8988T (cell line): ENCODE results near the gene KRT25.

ENCODE experiments used
- DNase-seq: peaks from one replicate; pipeline ENCODE4 v3.0.0; 2011

The KRT25 gene, protein sequence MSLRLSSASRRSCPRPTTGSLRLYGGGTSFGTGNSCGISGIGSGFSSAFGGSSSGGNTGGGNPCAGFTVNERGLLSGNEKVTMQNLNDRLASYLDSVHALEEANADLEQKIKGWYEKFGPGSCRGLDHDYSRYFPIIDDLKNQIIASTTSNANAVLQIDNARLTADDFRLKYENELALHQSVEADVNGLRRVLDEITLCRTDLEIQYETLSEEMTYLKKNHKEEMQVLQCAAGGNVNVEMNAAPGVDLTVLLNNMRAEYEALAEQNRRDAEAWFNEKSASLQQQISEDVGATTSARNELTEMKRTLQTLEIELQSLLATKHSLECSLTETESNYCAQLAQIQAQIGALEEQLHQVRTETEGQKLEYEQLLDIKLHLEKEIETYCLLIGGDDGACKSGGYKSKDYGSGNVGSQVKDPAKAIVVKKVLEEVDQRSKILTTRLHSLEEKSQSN

DNA sequence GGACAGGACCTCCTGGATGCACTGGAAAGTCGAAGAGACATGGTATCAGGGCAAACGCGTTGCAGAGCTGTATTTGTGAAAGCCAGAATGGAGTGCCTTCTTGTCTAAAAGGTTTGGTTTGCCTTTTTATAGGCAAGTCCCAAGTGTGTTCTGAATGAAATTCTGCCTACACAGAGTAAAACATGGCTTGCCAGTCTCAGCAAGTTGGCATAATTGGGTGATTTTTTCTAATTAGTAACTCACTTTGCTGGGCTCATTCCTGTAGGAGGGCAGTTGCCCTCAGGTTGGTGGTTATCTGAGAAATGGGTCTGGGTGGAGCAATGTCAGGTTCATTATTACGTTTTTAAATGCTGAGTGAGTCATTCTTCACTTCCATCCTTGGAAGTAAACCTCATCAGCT is at the start of gene KRT25:
Gene KRT25 (minus strand): TSS at position 101 of the 400 bp plus-strand sequence. CDS start 60 bp downstream, at position 41.
- DNase-seq: no peak

DNA sequence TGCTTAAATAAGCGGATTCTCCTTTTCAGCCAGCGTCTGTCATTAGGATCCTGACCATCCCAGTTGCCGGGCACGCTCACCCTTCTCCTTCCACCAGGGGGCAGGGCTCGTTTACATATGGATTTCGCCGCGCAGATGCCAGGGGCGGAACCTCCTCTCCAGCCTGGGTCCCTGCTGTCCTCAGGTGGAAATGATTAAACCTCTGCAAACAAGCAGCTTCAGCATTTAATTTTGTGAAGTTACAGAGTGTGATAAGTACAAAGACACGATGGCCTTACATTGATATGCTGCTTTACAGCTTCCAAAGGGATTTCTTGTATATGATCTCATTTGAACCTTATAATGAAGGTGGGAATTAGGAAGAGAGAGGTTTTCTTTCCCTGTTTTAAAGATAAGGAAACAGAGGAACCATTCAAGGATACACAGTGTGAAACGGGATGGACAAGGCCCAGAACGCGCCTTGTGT is 48.5 kb upstream of the KRT25 start:
- peak; percentile 75 for DNase-seq

DNA sequence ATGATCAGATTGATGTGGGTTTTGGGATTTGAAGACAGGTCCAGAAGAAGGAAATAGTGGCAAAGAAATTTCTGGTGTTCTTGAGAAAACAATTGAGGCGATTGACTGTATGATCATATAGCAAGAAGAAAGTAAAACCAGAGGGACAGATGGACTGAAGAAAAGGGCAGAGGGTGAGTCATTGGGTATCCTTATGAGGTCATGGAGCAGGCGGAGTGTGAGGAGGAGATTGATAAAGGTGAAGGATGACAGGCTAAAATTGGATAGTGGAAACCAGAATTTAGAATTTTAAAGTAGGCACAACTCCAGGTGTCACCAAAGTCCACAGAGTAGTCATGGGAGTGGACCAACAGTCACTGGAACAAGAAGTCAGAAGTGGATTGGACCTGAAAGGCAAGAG is 46.0 kb upstream of the KRT25 start:
- DNase-seq: no peak

DNA sequence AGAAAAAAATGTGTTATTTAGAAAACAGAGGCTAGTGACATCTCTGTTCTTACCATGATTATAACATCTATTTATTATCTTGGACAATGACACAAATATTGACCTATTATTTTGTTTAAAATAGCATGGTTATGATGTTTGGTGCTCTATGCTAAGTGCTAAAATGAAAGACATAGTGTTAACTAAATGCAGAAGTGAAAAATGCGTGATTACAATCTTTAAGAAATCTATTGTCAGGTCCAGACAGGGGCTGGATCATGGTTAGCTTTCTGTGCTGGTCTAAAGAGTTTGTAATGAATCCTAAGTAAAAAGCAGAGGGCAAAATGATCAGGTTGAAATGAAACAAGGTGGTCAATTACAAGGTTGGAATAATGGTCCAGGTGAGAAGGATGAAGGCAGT is 45.2 kb upstream of the KRT25 start:
- DNase-seq: no peak

DNA sequence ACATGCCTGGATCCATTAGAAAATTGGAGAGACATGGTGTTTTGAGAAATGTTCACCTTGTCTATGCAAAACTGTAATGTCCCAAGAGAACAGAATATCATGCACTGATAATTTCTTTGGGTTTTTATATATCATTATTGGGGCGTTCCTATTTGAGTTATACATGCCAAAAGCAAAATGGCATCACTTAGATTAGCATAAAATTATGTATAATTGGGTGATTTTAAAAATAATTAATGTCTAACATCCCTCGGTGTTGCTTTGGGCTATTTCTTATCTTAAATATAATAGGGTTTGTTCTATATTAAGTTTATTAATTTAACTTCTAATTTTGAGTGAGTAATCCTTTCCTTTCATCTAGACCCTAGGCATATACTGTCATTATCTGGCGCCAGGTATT is 44.7 kb upstream of the KRT25 start, which contains the start of gene KRT28:
Gene KRT28 (minus strand): TSS at position 101 of the 400 bp plus-strand sequence. CDS start 66 bp downstream, at position 35.
- DNase-seq: no peak

DNA sequence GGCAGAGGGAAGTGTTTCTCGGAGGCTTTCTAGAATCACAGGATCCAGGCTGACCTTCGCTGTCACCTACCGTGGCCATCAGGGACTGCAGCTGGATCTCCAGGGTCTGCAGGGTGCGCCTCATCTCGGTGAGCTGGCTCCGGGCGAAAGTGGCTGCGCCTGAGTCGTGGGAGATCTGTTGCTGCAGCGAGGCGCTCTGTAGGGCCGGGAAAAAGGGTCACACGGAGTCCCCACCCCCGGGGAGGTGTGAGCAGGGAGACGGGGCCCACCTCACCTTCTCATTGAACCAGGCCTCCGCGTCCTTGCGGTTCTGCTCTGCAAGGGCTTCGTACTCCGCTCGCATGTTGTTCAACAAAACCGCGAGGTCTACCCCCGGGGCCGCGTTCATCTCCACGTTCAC is 41.7 kb upstream of the KRT25 start:
- no peak for DNase-seq

DNA sequence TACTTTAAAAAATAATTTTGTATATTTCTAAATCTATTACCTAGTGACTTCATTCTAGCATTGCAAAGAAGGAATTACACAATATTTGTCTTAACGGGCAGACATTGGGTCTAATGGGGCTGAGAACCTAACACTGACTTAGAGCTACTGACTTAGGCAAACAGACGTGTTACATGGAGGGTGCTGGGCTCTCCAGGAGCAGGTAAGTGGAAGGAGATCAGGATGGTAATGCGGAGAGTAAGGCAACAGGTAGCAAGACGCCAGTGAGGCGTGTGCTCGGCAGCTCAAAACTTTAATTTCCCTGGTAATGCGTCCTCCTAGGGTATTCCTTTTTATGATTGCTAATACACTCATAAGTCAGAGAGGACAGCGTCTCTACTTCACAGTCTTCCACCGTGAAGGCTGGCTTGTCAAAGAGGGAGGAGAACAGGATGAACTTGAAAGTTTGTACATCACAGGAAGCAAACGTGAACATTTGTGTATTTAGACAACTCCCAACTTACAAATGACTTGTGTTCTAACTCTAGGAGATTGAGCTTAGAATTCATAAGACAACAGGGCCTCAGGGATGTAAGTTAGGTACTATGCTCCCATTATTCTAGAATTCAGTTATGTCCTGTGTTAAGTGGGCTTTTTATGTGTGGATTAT is 40.0 kb upstream of the KRT25 start:
- DNase-seq: no peak

DNA sequence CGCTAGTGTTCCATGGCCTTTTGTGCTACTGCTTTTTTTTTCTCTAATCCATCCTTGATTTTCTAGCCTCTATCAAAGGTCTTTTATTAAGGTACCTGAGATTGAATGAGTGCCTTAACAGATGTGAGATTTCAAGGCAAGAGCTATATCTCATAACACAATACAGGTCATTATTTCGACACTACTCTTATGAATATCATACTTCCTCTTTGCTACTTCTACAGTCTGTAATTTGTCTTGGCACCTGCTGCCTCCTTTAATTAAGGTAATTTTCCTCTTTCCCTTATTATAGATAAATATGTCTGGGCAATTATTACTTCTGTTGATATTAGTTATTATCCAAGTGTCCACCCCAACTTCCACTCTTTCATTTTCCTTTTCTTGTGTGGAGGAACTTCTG is 39.3 kb upstream of the KRT25 start:
- no peak for DNase-seq

DNA sequence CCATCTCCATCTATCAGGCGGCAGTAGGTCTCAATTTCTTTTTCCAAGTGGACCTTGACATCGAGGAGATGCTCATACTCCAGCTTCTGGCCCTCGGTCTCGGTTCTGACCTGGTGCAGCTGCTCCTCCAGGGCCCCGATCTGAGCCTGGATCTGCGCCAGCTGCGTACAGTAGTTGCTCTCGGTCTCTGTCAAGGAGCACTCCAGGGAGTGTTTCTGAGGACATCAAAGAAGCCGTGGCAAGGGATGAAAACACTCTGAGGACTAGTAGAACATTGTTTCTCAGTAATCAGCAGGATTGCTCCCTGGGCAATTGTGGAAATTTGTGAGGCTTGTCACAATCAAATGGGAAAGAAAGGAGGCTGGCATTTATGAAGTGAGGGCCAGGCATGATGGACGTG is 38.7 kb upstream of the KRT25 start:
- no peak for DNase-seq

DNA sequence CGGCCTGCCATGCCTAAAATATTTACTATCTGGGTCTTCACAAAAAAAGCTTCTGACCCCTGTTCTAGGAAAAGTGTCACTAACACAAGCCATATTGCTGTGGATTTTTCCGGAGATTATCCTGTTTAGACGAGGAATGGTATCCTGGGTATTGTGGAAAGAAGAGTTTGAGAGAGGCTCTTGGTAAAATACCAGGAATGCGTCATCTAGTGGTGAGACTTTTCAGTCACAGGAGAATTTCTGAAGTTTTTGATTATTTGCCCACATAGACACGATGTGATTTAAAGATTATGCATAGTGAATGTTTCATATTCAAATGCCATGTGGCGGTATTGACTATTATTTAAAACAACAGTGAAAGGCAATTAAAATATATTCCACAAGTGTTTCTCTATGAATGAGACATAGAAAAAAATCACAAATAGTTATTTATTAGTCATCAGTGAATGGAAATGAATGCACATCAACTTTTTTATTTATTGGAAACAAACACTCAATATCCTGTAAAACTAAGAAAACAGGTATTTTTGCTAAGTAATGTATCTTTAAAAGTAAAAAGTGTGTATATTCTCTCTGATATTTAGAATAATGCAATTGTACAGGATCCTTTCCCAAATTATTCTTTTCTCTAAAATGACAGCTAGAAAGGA is 36.8 kb upstream of the KRT25 start:
- no peak for DNase-seq

DNA sequence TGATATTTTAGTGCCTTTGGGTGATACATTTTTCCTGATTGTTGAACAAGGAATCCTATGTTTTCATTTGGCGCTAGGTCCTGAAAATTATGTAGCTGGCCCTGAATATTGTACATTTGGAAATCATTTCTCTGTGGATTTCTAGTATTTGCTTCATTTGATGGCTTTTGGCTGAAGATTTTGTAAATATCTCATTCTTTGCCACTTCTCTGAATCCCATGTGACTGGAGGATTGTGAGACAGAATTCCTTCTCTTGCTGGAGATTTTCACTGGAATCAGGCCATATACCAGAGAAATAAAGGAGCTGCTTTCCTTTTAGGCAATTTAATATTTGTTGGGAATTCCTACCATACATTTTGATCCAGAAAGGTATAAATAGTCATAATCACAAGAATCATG is 36.0 kb upstream of the KRT25 start:
- DNase-seq: no peak

DNA sequence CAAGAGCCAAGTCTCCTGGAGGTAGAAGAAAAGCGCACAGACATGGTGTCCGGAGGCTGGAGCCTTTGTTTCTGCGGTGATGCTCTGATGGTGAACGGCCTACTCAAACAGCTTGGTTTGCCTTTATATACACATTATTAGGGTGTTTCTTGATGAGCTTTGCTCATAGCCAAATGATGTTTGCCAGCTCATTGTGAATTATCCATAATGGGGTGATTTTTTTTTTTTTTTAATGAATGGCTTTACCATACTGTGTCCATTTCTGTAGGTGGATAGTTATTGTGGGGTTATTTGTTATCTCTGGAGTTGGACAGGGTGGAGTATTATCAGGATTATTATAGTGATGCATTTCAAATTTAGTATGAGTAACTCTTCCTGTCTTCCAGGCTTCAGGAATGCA is 27.3 kb upstream of the KRT25 start, which contains the start of gene KRT27:
Gene KRT27 (minus strand): TSS at position 101 of the 400 bp plus-strand sequence. CDS start 57 bp downstream, at position 44.
- DNase-seq: no peak

DNA sequence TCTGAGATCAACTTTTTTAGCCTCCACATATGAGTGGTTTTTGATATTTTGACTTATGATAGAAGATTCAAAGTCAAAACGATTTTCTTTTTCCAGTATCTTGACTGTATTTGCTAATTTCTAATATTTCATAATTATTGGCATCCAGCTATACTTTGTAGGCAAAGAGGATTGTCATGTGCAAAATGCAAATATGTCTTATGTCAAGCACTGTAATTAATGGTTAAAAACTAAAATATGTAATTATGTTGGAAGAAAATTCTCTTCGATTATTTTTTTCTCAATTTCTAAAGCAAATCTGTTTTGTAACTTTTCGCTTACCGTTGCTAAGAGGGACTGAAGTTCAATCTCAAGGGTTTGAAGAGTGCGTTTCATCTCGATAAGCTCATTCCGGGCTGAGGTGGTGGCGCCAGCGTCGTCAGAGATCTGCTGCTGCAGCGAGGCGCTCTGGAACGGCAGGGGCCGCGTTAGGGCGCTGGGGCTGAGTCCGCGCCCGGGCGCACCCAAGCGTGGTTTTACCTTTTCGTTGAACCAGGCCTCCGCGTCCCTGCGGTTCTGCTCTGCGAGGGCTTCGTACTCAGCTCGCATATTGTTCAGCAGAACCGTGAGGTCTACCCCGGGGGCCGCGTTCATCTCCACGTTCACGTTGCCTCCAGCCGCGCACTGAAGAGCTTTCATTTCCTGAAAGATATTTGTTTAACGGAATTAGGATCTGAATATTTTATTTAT is 24.2 kb upstream of the KRT25 start:
- DNase-seq: no peak

DNA sequence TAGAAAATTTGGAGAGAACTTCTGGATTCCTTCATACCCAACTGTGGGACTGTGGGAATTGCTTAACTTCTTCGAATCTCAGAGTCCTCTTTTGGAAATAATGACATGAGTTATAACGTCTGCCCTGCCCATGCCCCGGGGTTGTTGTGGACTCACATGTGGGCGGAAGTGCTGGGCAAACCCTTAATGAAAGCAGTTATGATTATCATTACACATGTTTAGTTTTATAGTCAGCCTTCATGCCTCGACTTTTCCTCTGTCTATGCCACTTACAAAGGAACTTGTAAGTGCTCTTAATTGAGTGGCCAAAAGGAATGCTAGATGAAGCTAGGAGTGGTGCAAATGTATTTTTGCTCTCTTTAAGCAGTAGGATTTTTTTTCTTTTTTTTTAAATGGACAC is 23.3 kb upstream of the KRT25 start:
- DNase-seq: no peak

DNA sequence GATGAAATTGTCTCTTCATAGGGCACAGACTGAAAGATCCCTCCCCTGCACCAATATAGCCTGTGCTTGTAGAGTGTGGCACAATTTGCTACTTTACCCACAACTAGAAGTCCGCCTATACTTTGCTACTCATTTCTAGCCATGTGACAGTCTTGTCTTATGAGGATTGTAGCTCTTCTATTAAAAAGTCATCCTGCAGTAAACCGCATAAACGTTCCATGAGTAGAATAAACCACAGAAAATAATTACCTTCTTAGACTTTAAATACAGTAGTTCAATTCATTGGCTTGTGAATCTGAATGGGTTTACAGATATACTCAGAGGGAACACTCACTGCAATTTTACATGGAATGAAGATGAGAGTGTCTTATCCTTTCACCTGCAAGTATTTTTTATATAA is 22.8 kb upstream of the KRT25 start:
- no peak for DNase-seq

DNA sequence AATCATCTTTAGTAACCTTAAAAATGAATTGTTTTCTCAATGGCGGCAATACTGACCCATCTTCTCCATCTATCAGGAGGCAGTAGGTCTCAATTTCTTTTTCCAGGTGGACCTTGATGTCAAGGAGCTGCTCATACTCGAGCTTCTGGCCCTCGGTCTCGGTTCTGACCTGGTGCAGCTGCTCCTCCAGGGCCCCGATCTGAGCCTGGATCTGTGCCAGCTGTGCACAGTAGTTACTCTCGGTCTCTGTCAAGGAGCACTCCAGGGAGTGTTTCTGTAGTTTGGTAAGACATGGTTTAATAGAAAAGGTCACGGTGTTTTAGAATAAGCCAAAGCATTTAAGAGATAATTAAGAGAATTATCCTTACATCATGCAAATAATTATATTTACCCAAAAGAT is 22.3 kb upstream of the KRT25 start:
- no peak for DNase-seq

DNA sequence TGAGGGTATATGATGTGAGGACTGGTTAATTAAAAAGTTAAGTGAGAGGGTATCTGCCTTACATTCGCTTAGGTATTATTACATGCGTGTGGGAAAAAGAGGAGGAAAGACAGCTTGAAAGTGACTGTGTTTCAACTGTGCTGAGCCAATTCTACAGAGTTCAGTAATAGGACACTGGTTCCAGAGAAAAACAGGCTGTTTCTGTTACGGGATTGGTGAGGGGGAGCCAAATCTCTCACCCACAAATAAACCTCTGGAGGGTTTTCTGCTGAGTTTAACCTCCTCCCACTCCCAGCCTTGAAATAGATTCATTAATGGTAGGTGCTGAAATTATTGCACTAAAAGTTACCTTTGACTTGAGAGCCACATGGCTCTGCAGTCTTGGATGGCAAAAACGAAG is 20.8 kb upstream of the KRT25 start:
- DNase-seq: no peak

DNA sequence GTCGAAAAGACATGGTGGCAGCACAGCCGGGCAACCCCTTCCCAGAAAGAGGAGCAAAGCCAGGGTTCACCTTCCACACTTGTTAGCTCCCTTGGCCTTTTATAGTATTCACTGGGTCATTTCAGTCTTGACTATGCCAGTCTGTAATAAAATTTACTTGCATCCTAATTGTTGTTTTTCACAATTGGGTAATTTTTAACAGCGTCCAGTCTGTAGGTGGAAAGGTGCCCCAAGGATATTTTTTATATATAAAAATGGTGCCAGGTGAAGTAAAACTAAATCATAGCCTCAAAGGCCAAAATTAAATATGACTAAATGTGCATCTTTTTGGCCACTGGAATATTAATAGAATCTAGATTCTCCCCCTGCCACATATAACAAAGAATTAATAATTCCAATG is 17.0 kb upstream of the KRT25 start, which contains the start of gene KRT26:
Gene KRT26 (minus strand): TSS at position 101 of the 400 bp plus-strand sequence. CDS start 88 bp downstream, at position 13.
- no peak for DNase-seq

DNA sequence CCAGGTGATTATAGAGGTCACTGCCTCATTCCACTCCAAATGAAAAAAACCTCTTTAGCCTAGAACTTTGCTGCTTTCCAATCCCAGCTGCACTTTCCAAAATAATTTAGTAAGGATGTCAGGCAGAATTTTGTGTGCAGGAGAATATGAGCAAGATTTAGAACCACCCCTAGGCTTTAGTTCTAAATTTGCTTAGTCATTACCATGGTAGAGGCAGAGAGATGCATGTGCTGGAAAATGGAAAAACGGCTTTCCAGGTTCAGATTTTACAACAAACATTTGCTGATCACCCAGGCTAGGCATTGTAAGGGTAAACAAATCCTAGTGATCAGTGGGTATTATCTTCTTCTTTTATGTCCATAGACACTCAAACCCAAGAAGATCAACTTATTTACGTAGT is 10.5 kb upstream of the KRT25 start:
- DNase-seq: no peak

DNA sequence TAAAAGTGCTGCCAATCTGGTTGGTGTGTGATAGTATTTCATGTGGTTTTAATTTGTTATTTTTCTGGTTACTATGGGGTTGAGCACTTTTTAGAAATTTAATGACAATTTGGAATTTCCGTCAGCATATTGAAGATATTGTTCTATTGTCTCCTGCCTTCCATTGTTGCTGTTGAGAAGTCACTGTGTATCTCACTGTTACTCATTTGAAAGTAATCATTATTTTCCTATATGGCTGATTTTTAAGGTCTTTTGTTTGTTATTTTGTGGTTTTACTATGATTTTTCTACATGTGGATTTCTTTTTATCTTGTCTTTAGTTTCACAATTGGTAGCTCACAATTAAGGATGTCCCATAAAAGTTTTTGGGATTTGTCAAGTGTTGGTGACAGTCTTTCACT is 8.6 kb upstream of the KRT25 start:
- no peak for DNase-seq

DNA sequence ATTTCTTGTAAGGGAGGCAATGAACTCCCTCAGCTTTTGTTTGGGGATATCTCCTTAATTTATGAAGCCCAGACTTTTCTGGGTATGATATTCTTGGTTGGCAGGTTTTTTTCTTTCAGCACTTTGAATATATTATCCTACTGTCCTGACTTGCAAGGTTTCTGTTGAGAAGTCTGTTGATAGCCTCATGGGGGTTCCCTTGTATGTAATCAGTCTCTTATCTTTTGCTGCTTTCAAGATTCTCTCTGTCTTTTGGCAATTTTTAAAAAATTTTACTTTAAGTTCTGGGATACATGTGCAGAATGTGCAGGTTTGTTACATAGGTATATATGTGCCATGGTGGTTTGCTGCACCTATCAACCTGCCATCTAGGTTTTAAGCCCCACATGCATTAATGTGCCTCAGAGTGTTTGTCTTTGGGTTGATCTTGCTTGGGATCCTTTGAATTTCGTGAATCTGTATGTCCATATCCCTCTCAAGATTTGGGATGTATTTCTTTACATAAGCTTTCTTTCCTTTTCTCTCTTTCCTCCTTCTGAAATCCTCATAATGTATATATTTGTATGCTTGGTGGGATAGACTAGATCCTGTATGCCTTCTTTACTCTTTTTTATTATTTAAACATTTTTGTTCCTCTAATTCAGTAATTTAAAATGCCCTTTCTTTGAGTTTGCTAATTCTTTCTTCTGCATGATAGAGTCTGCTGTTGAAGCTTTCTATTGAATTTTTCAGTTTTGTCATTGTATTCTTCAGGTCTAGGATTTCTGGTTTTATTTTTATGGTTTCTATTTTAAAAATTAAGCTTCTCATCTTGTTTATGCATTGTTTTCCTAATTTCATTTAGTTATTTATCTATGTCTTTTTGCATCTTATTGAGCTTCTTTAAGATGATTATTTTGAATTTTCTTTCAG is 5.2 kb upstream of the KRT25 start:
- no peak for DNase-seq

DNA sequence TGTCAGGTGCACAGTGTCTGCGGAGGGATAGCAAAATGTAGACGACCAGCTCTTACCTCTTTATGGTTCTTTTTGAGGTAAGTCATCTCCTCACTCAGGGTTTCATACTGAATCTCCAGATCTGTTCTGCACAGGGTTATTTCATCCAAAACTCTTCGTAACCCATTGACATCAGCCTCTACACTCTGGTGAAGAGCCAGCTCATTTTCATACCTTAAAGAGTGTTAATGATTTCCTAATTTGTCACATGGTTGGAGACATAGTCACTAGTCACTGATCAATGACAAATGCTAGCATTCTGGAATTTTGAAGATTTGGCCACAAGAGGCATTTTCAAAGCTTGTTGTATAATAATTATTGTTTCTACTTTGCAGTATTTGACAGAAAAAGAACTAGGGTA is 1.3 kb downstream of the KRT25 start:
- DNase-seq: no peak
